GM23248 (cell line): ENCODE measurements around the gene THUMPD3.

Experiments used
- EZH2 ChIP-seq: fragments of 200-600 bp; sonication (generic); IDR thresholded peaks from 2 replicates; pipeline ENCODE4 v1.6.1; 2018; ENCODE audit warnings: antibody characterized with exemption, mild to moderate bottlenecking; ENCODE audit not compliant: insufficient read depth, poor library complexity, severe bottlenecking
- EZH2phosphoT487 ChIP-seq: fragments of 200-600 bp; sonication (generic); IDR thresholded peaks from 2 replicates; pipeline ENCODE4 v1.6.1; 2018; ENCODE audit warnings: antibody characterized with exemption, moderate library complexity, mild to moderate bottlenecking, low read depth; ENCODE audit not compliant: insufficient read depth

DNA sequence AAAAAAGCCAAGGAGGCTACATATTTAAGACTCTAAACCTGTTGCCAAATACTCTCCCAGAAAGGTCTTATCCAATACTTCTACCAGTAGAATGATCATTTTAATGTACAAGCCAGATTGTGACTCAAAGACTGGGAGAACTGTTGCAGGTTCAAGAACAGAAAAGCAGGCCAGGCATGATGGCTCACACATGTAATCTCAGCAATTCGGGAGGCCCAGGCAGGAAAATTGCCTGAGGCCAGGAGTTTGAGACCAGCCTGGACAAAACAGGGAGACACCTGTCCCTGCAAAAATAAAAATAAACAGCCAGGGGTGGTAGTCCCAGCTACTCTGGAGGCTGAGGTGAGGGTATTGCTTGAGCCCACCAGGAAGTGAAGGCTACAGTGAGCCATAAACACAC lies 17.8 kb upstream of the THUMPD3 start:
- TF ChIP-seq EZH2 (no peak), EZH2phosphoT487 (no peak)
